HEK293 (cell line): Measurements from ENCODE around the gene NECAB2.

Source experiments
- ZNF274 ChIP-seq, 2 experiments: fragments of 200-500 bp in 1 of 2; fragments of 450-650 bp in 1 of 2; sonication (Bioruptor generic) in 1 of 2; formaldehyde crosslinking in 1 of 2; IDR thresholded peaks; 2 replicates each; pipeline versions ENCODE4 v1.5.1 to v1.6.1; 2014 to 2016; ENCODE audit warnings: borderline replicate concordance in 1 of 2, inconsistent platforms in 1 of 2, low read length in 1 of 2, missing biosample characterization in 1 of 2, missing genetic modification characterization in 1 of 2
- ZNF791 ChIP-seq: fragments of 450-650 bp; formaldehyde crosslinking; IDR thresholded peaks from 2 replicates; pipeline ENCODE4 v1.5.1; 2016; ENCODE audit warnings: missing biosample characterization, missing genetic modification characterization
- TF ChIP-seq, protein P1 (sequence below): fragments of 450-650 bp; formaldehyde crosslinking; IDR thresholded peaks from 2 replicates; pipeline ENCODE4 v1.5.1; 2016; ENCODE audit warnings: missing biosample characterization, missing genetic modification characterization
- TF ChIP-seq, protein P2 (sequence below): fragments of 450-650 bp; formaldehyde crosslinking; IDR thresholded peaks from 2 replicates; pipeline ENCODE4 v1.5.1; 2016; ENCODE audit warnings: missing biosample characterization, missing genetic modification characterization
- TF ChIP-seq, protein P3 (sequence below): fragments of 450-650 bp; formaldehyde crosslinking; IDR thresholded peaks from 2 replicates; pipeline ENCODE4 v1.5.1; 2016; ENCODE audit warnings: missing biosample characterization, missing genetic modification characterization
- TF ChIP-seq, protein P4 (sequence below): fragments of 450-650 bp; formaldehyde crosslinking; IDR thresholded peaks from 2 replicates; pipeline ENCODE4 v1.5.1; 2016; ENCODE audit warnings: missing biosample characterization, missing genetic modification characterization, low read depth

DNA sequence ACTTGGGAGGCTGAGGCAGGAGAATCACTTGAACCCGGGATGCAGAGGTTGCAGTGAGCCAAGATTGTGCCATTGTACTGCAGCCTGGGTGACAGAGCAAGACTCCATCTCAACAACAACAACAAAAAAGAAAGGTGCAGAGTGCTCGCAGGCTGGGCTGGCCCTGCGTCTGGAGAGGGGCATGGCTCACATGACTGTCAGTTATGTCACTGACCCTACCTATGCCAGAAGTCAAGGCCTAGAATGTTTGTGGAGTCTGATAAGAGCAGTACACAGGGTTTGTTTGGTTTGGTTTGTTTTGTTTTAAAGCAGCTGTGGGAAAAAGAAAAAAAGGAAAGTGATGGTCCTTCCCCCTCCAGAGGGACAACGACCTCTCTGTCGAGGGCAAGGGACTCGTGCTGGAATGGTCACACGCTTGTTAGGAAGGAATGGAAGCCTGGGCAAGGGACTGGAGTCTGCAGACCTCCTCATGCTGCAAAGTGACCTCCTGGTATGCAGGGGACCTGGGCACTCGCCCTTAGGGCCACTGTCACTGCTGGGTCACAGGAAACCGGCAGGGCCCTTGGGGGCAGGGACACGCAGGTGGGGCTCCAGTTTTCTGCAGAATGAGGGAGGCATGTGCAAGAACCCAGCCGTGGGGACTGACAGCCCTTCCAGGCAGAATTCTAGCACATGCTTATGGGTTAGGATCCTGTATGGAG is 25.1 kb upstream of the NECAB2 start:
- TF ChIP-seq, protein P1, sequence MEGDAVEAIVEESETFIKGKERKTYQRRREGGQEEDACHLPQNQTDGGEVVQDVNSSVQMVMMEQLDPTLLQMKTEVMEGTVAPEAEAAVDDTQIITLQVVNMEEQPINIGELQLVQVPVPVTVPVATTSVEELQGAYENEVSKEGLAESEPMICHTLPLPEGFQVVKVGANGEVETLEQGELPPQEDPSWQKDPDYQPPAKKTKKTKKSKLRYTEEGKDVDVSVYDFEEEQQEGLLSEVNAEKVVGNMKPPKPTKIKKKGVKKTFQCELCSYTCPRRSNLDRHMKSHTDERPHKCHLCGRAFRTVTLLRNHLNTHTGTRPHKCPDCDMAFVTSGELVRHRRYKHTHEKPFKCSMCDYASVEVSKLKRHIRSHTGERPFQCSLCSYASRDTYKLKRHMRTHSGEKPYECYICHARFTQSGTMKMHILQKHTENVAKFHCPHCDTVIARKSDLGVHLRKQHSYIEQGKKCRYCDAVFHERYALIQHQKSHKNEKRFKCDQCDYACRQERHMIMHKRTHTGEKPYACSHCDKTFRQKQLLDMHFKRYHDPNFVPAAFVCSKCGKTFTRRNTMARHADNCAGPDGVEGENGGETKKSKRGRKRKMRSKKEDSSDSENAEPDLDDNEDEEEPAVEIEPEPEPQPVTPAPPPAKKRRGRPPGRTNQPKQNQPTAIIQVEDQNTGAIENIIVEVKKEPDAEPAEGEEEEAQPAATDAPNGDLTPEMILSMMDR (tag by site-specific recombination), result no peak
- TF ChIP-seq, protein P2, sequence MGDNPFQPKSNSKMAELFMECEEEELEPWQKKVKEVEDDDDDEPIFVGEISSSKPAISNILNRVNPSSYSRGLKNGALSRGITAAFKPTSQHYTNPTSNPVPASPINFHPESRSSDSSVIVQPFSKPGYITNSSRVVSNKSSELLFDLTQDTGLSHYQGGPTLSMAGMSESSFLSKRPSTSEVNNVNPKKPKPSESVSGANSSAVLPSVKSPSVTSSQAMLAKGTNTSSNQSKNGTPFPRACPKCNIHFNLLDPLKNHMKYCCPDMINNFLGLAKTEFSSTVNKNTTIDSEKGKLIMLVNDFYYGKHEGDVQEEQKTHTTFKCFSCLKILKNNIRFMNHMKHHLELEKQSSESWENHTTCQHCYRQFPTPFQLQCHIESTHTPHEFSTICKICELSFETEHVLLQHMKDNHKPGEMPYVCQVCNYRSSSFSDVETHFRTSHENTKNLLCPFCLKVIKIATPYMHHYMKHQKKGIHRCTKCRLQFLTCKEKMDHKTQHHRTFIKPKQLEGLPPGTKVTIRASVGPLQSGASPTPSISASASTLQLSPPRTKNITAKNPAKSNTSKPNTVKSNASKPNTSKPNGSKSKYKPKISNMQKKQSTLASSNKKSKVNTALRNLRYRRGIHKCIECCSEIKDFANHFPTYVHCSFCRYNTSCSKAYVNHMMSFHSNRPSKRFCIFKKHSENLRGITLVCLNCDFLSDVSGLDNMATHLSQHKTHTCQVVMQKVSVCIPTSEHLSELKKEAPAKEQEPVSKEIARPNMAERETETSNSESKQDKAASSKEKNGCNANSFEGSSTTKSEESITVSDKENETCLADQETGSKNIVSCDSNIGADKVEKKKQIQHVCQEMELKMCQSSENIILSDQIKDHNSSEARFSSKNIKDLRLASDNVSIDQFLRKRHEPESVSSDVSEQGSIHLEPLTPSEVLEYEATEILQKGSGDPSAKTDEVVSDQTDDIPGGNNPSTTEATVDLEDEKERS, result no peak
- TF ChIP-seq ZNF274 (IDR thresholded peaks at IDR 0.05; ENCODE audit: low read length) (no peak), ZNF274 (tag by site-specific recombination; IDR thresholded peaks at IDR 0.05; ENCODE audit: borderline replicate concordance) (no peak), ZNF791 (tag by site-specific recombination) (no peak)
- TF ChIP-seq, protein P3, sequence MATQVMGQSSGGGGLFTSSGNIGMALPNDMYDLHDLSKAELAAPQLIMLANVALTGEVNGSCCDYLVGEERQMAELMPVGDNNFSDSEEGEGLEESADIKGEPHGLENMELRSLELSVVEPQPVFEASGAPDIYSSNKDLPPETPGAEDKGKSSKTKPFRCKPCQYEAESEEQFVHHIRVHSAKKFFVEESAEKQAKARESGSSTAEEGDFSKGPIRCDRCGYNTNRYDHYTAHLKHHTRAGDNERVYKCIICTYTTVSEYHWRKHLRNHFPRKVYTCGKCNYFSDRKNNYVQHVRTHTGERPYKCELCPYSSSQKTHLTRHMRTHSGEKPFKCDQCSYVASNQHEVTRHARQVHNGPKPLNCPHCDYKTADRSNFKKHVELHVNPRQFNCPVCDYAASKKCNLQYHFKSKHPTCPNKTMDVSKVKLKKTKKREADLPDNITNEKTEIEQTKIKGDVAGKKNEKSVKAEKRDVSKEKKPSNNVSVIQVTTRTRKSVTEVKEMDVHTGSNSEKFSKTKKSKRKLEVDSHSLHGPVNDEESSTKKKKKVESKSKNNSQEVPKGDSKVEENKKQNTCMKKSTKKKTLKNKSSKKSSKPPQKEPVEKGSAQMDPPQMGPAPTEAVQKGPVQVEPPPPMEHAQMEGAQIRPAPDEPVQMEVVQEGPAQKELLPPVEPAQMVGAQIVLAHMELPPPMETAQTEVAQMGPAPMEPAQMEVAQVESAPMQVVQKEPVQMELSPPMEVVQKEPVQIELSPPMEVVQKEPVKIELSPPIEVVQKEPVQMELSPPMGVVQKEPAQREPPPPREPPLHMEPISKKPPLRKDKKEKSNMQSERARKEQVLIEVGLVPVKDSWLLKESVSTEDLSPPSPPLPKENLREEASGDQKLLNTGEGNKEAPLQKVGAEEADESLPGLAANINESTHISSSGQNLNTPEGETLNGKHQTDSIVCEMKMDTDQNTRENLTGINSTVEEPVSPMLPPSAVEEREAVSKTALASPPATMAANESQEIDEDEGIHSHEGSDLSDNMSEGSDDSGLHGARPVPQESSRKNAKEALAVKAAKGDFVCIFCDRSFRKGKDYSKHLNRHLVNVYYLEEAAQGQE (tag by site-specific recombination), result no peak
- TF ChIP-seq, protein P4, sequence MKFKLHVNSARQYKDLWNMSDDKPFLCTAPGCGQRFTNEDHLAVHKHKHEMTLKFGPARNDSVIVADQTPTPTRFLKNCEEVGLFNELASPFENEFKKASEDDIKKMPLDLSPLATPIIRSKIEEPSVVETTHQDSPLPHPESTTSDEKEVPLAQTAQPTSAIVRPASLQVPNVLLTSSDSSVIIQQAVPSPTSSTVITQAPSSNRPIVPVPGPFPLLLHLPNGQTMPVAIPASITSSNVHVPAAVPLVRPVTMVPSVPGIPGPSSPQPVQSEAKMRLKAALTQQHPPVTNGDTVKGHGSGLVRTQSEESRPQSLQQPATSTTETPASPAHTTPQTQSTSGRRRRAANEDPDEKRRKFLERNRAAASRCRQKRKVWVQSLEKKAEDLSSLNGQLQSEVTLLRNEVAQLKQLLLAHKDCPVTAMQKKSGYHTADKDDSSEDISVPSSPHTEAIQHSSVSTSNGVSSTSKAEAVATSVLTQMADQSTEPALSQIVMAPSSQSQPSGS (tag by site-specific recombination), result no peak
